Right cardiac atrium (tissue), 5 donors: Measurements from ENCODE around the gene UNC5C. TPM values are rescaled to one million over a fixed set of nuclear protein-coding genes. Genes with fewer than 3 reads are reported as not detected.
A peak's percentile ranks its signal among the peaks of the same experiment; 100 is the strongest.

Experiments
- ATAC-seq, 2 donors: fragments of 200-7000 bp; cut with Tn5 transposase; one replicate each; pipeline versions ENCODE4 v1.8.0 to v1.9.1; 2020; ENCODE audit warnings: moderate library complexity in 2 of 2, mild to moderate bottlenecking in 1 of 2
- DNase-seq, 3 donors: peaks; one replicate each; pipeline ENCODE4 v3.0.0-alpha.2; 2020
- H3K27ac ChIP-seq: one replicate; pipeline ENCODE4 v1.5.1; 2013; ENCODE audit warnings: mild to moderate bottlenecking, low read length, control low read depth, moderate library complexity
- H3K27me3 ChIP-seq: one replicate; pipeline ENCODE4 v1.6.1; 2013; ENCODE audit not compliant: control insufficient read depth, insufficient read depth
- H3K4me1 ChIP-seq: one replicate; pipeline ENCODE4 v1.6.1; 2013; ENCODE audit warnings: low read length; ENCODE audit not compliant: control insufficient read depth, insufficient read depth
- H3K4me3 ChIP-seq: one replicate; pipeline ENCODE4 v1.5.1; 2013; ENCODE audit warnings: low read length, control low read depth
- H3K9me3 ChIP-seq: one replicate; pipeline ENCODE4 v1.6.1; 2013; ENCODE audit warnings: low read length; ENCODE audit not compliant: control insufficient read depth
- WGBS: extraction: QIAGEN DNeasy Blood & Tissue Kit; methylation state at CpG from one replicate; pipeline ENCODE4 v1.1.7; 2013; 5-methylcytosine and 5-hydroxymethylcytosine counted together
- intact Hi-C, 4 donors: fragments of 100-400 bp; cut with DNase I; formaldehyde crosslinking; loops; one replicate each; pipeline versions ENCODE4 v1.11.0 to v1.14.0; 2022 to 2023
- polyA plus RNA-seq: library from polyadenylated mRNA; stranded (reverse); fragments of 200-250 nt; gene quantifications from one replicate; pipeline ENCODE4 v1.2.3, GENCODE V29; 2013
- total RNA-seq, 4 donors: library from RNA; stranded (reverse); fragmentation: NEBNext Ultra II Directional; extraction: Animal tissue kit (Norgen Biotek cat#: 25700); gene quantifications; one replicate each; pipeline ENCODE4 v1.2.1, GENCODE V29; 2021
- donor health status: healthy with polysubstance abuse.
- donor health status: DM: no; HTN: yes; CAD: no.
- donor health status: DM: no; HTN: no; CAD: no.
- donor health status: DM: no; HTN: yes; CAD: no; lungs with severe emphysema.
- donor health status: DM: yes; HTN: yes; CAD: no.

The UNC5C gene
- total and polyA plus RNA-seq, 5 donors, result 1.3 to 8.4 (median 5.8) TPM

GRCh38 chr4:95161781-95162469 lies 386.8 kb downstream of the UNC5C start:
- 82% methylated on average over 12 of the region's 12 CpGs for WGBS
- intact Hi-C loops, result no loop called here
- no peaks in the 10 kb centered on the region for H3K9me3 ChIP-seq

DNA sequence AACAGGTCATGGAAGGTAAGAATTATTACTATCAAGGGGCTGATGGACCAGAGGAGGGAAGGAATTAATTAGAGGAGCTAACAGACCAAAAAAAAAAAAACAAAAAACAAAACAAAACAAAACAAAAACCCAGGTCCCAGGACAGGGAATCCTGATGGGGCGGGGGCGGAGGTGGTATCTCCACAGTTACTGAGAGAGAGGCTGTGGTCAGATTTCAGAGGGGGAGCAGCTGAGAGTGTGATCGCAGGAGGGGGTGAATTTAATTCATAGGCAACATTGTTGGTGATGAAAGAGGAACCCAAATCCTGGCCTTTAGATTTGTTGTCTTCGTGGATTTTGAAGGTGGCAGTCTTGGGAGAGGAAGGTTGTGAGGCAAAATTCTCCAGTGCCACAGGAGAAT lies 389.4 kb downstream of the UNC5C start:
- DNase-seq (no peak), ATAC-seq (no peak)
- no peaks in the 10 kb centered on the region for H3K27me3 ChIP-seq
- intact Hi-C loops, result no loop called here
- no peaks in the 10 kb centered on the region for H3K9me3 ChIP-seq
- no peaks in the 10 kb centered on the region for H3K4me1 ChIP-seq
- no peak overlapping the region for H3K4me3 ChIP-seq
- H3K27ac ChIP-seq, result no peak overlapping the region
- WGBS, result 84% methylated on average over 4 of the region's 4 CpGs

More at GRCh38 chr4:95161781-95162469, 386.8 kb downstream of the UNC5C start:
- Histone ChIP-seq H3K27me3 (no peaks in the 10 kb centered on the region), H3K4me1 (no peaks in the 10 kb centered on the region), H3K27ac (no peak overlapping the region), H3K4me3 (no peak overlapping the region)
- ATAC-seq (peak in 1 of 2 donors; percentile 13), DNase-seq (no peak)

GRCh38 chr4:95158626-95159025 lies 390.1 kb downstream of the UNC5C start:
- intact Hi-C loops, result no loop called here
- whole genome bisulfite sequencing, result 91% methylated on average over 2 of the region's 2 CpGs
- no peaks in the 10 kb centered on the region for H3K9me3 ChIP-seq
- no peaks in the 10 kb centered on the region for H3K4me1 ChIP-seq
- DNase-seq (no peak), ATAC-seq (no peak)
- no peak overlapping the region for H3K4me3 ChIP-seq
- H3K27me3 ChIP-seq, result no peaks in the 10 kb centered on the region
- H3K27ac ChIP-seq, result no peak overlapping the region

DNA sequence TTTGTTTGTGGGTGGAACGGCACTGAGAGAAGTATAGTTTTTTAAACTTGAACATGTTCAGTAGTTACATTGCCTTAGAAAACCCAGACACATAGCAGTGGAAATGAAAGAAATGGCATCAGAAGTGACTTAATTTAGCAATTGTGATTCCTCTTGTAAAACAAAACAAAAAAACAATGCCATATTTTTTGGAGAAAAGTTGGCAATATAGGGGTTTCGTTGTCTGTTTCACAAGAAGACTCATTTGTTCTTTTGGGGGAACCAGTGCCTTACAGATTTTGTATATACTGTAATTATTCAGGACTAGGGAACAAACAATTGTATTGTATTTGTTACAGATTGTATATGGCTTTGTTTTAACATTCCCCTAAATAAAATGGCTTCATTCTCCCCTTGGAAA lies 390.7 kb downstream of the UNC5C start:
- intact Hi-C loops, result no loop called here
- 86% methylated on average over 2 of the region's 2 CpGs for WGBS
- DNase-seq (no peak), ATAC-seq (no peak)
- H3K4me3 ChIP-seq, result no peak overlapping the region
- no peak overlapping the region for H3K27ac ChIP-seq
- no peaks in the 10 kb centered on the region for H3K9me3 ChIP-seq
- H3K27me3 ChIP-seq, result no peaks in the 10 kb centered on the region
- no peaks in the 10 kb centered on the region for H3K4me1 ChIP-seq

DNA sequence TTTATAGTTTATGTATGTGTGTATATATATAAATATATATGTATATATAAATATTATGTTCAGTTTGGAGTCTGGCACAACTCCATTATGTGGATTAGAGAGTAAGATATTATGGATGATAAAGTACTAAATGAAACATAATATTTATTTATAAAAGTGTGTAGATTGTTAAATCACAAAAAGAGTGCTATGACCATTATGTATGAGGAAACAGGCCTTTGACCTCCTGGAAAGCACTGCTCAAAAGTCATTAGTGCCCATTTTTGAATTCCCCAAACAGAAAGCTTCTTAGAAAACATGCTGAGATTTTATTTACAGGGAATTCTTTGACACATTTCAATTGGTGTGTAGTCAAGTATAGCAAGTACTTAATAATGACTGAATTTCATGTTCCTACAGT lies 391.2 kb downstream of the UNC5C start:
- no peaks in the 10 kb centered on the region for H3K4me1 ChIP-seq

GRCh38 chr4:95156452-95156765 lies 392.4 kb downstream of the UNC5C start:
- no peak for ATAC-seq
- intact Hi-C loops, result no loop called here
- H3K4me3 ChIP-seq, result no peak overlapping the region
- H3K4me1 ChIP-seq, result no peaks in the 10 kb centered on the region
- H3K27ac ChIP-seq, result no peak overlapping the region
- WGBS, result 34% methylated on average over 3 of the region's 3 CpGs
- no peak for DNase-seq
- no peaks in the 10 kb centered on the region for H3K27me3 ChIP-seq
- no peaks in the 10 kb centered on the region for H3K9me3 ChIP-seq

More for the DNA sequence above, 391.2 kb downstream of the UNC5C start:
- DNase-seq (no peak), ATAC-seq (no peak)
- H3K27ac ChIP-seq, result no peak overlapping the region
- no peaks in the 10 kb centered on the region for H3K27me3 ChIP-seq
- H3K9me3 ChIP-seq, result no peaks in the 10 kb centered on the region
- no peak overlapping the region for H3K4me3 ChIP-seq
- intact Hi-C loops, result no loop called here

GRCh38 chr4:95155759-95156451 lies 392.9 kb downstream of the UNC5C start:
- intact Hi-C loops, result no loop called here
- no peak for ATAC-seq

GRCh38 chr4:95153182-95153581 lies 395.6 kb downstream of the UNC5C start:
- Histone ChIP-seq H3K27ac (no peak overlapping the region), H3K4me3 (no peak overlapping the region), H3K4me1 (no peaks in the 10 kb centered on the region), H3K9me3 (no peaks in the 10 kb centered on the region), H3K27me3 (no peaks in the 10 kb centered on the region)
- 54% methylated on average over 5 of the region's 5 CpGs for WGBS
- DNase-seq, result no peak
- intact Hi-C loops, result no loop called here
- ATAC-seq, result no peak

More at GRCh38 chr4:95155759-95156451, 392.9 kb downstream of the UNC5C start:
- no peaks in the 10 kb centered on the region for H3K9me3 ChIP-seq
- H3K4me1 ChIP-seq, result no peaks in the 10 kb centered on the region
- H3K4me3 ChIP-seq, result no peak overlapping the region
- WGBS, result 82% methylated on average over 2 of the region's 2 CpGs
- DNase-seq, result no peak
- H3K27me3 ChIP-seq, result no peaks in the 10 kb centered on the region
- H3K27ac ChIP-seq, result no peak overlapping the region

GRCh38 chr4:95151255-95151654 lies 397.5 kb downstream of the UNC5C start:
- Histone ChIP-seq H3K4me3 (no peak overlapping the region), H3K9me3 (no peaks in the 10 kb centered on the region), H3K27ac (no peak overlapping the region), H3K27me3 (no peaks in the 10 kb centered on the region), H3K4me1 (no peaks in the 10 kb centered on the region)
- 86% methylated on average over 3 of the region's 3 CpGs for WGBS
- intact Hi-C loops, result no loop called here
- no peak for ATAC-seq
- no peak for DNase-seq

- Histone ChIP-seq H3K9me3 (no peaks in the 10 kb centered on the region), H3K27ac (no peak overlapping the region), H3K27me3 (no peaks in the 10 kb centered on the region), H3K4me3 (no peak overlapping the region), H3K4me1 (no peaks in the 10 kb centered on the region)
- 81% methylated on average over 4 of the region's 4 CpGs for WGBS
- DNase-seq, result no peak
- intact Hi-C loops, result no loop called here
- ATAC-seq, result no peak
Observed at GRCh38 chr4:95142932-95143331, 405.8 kb downstream of the UNC5C start.

DNA sequence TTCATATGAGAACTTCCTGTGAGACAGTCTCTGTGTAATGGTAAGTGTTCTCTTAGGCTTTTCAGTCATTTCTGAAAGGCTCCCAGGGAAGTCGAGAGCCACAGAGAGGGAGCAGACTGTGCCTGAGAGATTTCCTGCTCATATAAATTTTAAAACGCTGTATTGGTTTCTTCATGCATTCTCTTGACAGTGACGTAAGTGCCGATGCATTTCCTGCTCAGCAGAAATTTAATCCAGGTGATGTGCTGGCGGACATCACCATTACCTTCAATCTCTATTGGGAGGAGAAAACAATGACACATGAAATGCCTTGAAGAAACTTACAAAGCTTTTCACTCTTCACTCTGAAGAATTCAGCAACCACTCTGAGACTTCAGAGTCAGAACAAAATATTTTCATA lies 407.4 kb downstream of the UNC5C start:
- WGBS, result 75% methylated on average over 5 of the region's 5 CpGs
- no peak overlapping the region for H3K4me3 ChIP-seq
- no peak for DNase-seq
- no peaks in the 10 kb centered on the region for H3K27me3 ChIP-seq
- intact Hi-C loops, result no loop called here
- ATAC-seq, result no peak
- no peak overlapping the region for H3K27ac ChIP-seq
- no peaks in the 10 kb centered on the region for H3K4me1 ChIP-seq
- no peaks in the 10 kb centered on the region for H3K9me3 ChIP-seq
